ENCODE results near the gene CIRBP.

The CIRBP gene

GRCh38 chr19:1275976-1276627 is 7.0 kb downstream of the CIRBP start:
- Histone ChIP-seq H3K4me3 (ENCODE audit: insufficient read depth, low read depth, low read length) (peak overlapping the region; percentile 47), H3K36me3 (ENCODE audit: control insufficient read depth, insufficient read depth, low read length) (peaks cover 35% of the 10 kb centered on the region)
- WGBS, 2 experiments = 18 to 19% methylated on average over 43 of the region's 43 CpGs

GRCh38 chr19:1276628-1277022 is 7.5 kb downstream of the CIRBP start:
- WGBS, 2 experiments = 86 to 87% methylated on average over 10 of the region's 10 CpGs
- no peak overlapping the region for H3K27ac ChIP-seq (ENCODE audit: insufficient read depth, low read depth, low read length, poor library complexity, severe bottlenecking)
- H3K4me1 ChIP-seq (ENCODE audit: control insufficient read depth, insufficient read depth, low read length) = peaks cover 19% of the 10 kb centered on the region
- H3K9me3 ChIP-seq (ENCODE audit: control insufficient read depth, low read length) = no peaks in the 10 kb centered on the region
- no peaks in the 10 kb centered on the region for H3K27me3 ChIP-seq (ENCODE audit: control insufficient read depth, insufficient read depth, low read length, poor library complexity, severe bottlenecking)
- peak overlapping the region; percentile 47 for H3K4me3 ChIP-seq (ENCODE audit: insufficient read depth, low read depth, low read length)
- peaks cover 30% of the 10 kb centered on the region for H3K36me3 ChIP-seq (ENCODE audit: control insufficient read depth, insufficient read depth, low read length)

More at GRCh38 chr19:1275976-1276627, 7.0 kb downstream of the CIRBP start:
- Histone ChIP-seq H3K27me3 (ENCODE audit: control insufficient read depth, insufficient read depth, low read length, poor library complexity, severe bottlenecking) (no peaks in the 10 kb centered on the region), H3K4me1 (ENCODE audit: control insufficient read depth, insufficient read depth, low read length) (peaks cover 20% of the 10 kb centered on the region), H3K27ac (ENCODE audit: insufficient read depth, low read depth, low read length, poor library complexity, severe bottlenecking) (peak overlapping the region; percentile 47), H3K9me3 (ENCODE audit: control insufficient read depth, low read length) (no peaks in the 10 kb centered on the region)

- H3K4me1 ChIP-seq (ENCODE audit: control insufficient read depth, insufficient read depth, low read length) = peaks cover 19% of the 10 kb centered on the region
- H3K36me3 ChIP-seq (ENCODE audit: control insufficient read depth, insufficient read depth, low read length) = peaks cover 26% of the 10 kb centered on the region
- H3K4me3 ChIP-seq (ENCODE audit: insufficient read depth, low read depth, low read length) = no peak overlapping the region
- no peaks in the 10 kb centered on the region for H3K9me3 ChIP-seq (ENCODE audit: control insufficient read depth, low read length)
- WGBS, 2 experiments = 95% methylated on average over 15 of the region's 15 CpGs
- no peak overlapping the region for H3K27ac ChIP-seq (ENCODE audit: insufficient read depth, low read depth, low read length, poor library complexity, severe bottlenecking)
- H3K27me3 ChIP-seq (ENCODE audit: control insufficient read depth, insufficient read depth, low read length, poor library complexity, severe bottlenecking) = no peaks in the 10 kb centered on the region
Measured at GRCh38 chr19:1277061-1277460, 7.9 kb downstream of the CIRBP start.

GRCh38 chr19:1278074-1278473 is 8.9 kb downstream of the CIRBP start:
- no peak overlapping the region for H3K27ac ChIP-seq (ENCODE audit: insufficient read depth, low read depth, low read length, poor library complexity, severe bottlenecking)
- WGBS, 2 experiments = 92 to 93% methylated on average over 12 of the region's 12 CpGs
- no peaks in the 10 kb centered on the region for H3K9me3 ChIP-seq (ENCODE audit: control insufficient read depth, low read length)
- H3K27me3 ChIP-seq (ENCODE audit: control insufficient read depth, insufficient read depth, low read length, poor library complexity, severe bottlenecking) = no peaks in the 10 kb centered on the region
- H3K4me1 ChIP-seq (ENCODE audit: control insufficient read depth, insufficient read depth, low read length) = peaks cover 15% of the 10 kb centered on the region
- H3K36me3 ChIP-seq (ENCODE audit: control insufficient read depth, insufficient read depth, low read length) = peaks cover 17% of the 10 kb centered on the region
- no peak overlapping the region for H3K4me3 ChIP-seq (ENCODE audit: insufficient read depth, low read depth, low read length)

- H3K4me1 ChIP-seq (ENCODE audit: control insufficient read depth, insufficient read depth, low read length) = peaks cover 14% of the 10 kb centered on the region
- H3K27me3 ChIP-seq (ENCODE audit: control insufficient read depth, insufficient read depth, low read length, poor library complexity, severe bottlenecking) = peaks cover 8% of the 10 kb centered on the region
- no peaks in the 10 kb centered on the region for H3K9me3 ChIP-seq (ENCODE audit: control insufficient read depth, low read length)
- peaks cover 9% of the 10 kb centered on the region for H3K36me3 ChIP-seq (ENCODE audit: control insufficient read depth, insufficient read depth, low read length)
- H3K4me3 ChIP-seq (ENCODE audit: insufficient read depth, low read depth, low read length) = no peak overlapping the region
- no peak overlapping the region for H3K27ac ChIP-seq (ENCODE audit: insufficient read depth, low read depth, low read length, poor library complexity, severe bottlenecking)
- WGBS, 2 experiments = 94 to 95% methylated on average over 25 of the region's 25 CpGs
Measured at GRCh38 chr19:1278713-1279660, 9.9 kb downstream of the CIRBP start.

- peaks cover 4% of the 10 kb centered on the region for H3K36me3 ChIP-seq (ENCODE audit: control insufficient read depth, insufficient read depth, low read length)
- 44 to 47% methylated on average over 10 of the region's 10 CpGs for WGBS, 2 experiments
- peaks cover 11% of the 10 kb centered on the region for H3K4me1 ChIP-seq (ENCODE audit: control insufficient read depth, insufficient read depth, low read length)
- peaks cover 16% of the 10 kb centered on the region for H3K27me3 ChIP-seq (ENCODE audit: control insufficient read depth, insufficient read depth, low read length, poor library complexity, severe bottlenecking)
- no peak overlapping the region for H3K27ac ChIP-seq (ENCODE audit: insufficient read depth, low read depth, low read length, poor library complexity, severe bottlenecking)
- no peak overlapping the region for H3K4me3 ChIP-seq (ENCODE audit: insufficient read depth, low read depth, low read length)
- no peaks in the 10 kb centered on the region for H3K9me3 ChIP-seq (ENCODE audit: control insufficient read depth, low read length)
Measured at GRCh38 chr19:1279782-1280341, 10.7 kb downstream of the CIRBP start.

- Histone ChIP-seq H3K4me3 (ENCODE audit: insufficient read depth, low read depth, low read length) (no peak overlapping the region), H3K27ac (ENCODE audit: insufficient read depth, low read depth, low read length, poor library complexity, severe bottlenecking) (no peak overlapping the region), H3K36me3 (ENCODE audit: control insufficient read depth, insufficient read depth, low read length) (peaks cover 4% of the 10 kb centered on the region), H3K4me1 (ENCODE audit: control insufficient read depth, insufficient read depth, low read length) (peaks cover 11% of the 10 kb centered on the region), H3K9me3 (ENCODE audit: control insufficient read depth, low read length) (no peaks in the 10 kb centered on the region), H3K27me3 (ENCODE audit: control insufficient read depth, insufficient read depth, low read length, poor library complexity, severe bottlenecking) (peaks cover 24% of the 10 kb centered on the region)
- WGBS, 2 experiments = 94% methylated on average over 53 of the region's 53 CpGs
Measured at GRCh38 chr19:1280636-1281568, 11.8 kb downstream of the CIRBP start.

GRCh38 chr19:1281569-1282287 is 12.6 kb downstream of the CIRBP start:
- 82 to 83% methylated on average over 15 of the region's 15 CpGs for WGBS, 2 experiments
- Histone ChIP-seq H3K4me3 (ENCODE audit: insufficient read depth, low read depth, low read length) (no peak overlapping the region), H3K4me1 (ENCODE audit: control insufficient read depth, insufficient read depth, low read length) (peaks cover 4% of the 10 kb centered on the region), H3K36me3 (ENCODE audit: control insufficient read depth, insufficient read depth, low read length) (peaks cover 4% of the 10 kb centered on the region), H3K27ac (ENCODE audit: insufficient read depth, low read depth, low read length, poor library complexity, severe bottlenecking) (no peak overlapping the region), H3K9me3 (ENCODE audit: control insufficient read depth, low read length) (no peaks in the 10 kb centered on the region), H3K27me3 (ENCODE audit: control insufficient read depth, insufficient read depth, low read length, poor library complexity, severe bottlenecking) (peaks cover 29% of the 10 kb centered on the region)

GRCh38 chr19:1282588-1283206 is 13.6 kb downstream of the CIRBP start:
- H3K27me3 ChIP-seq (ENCODE audit: control insufficient read depth, insufficient read depth, low read length, poor library complexity, severe bottlenecking) = peaks cover 31% of the 10 kb centered on the region
- H3K36me3 ChIP-seq (ENCODE audit: control insufficient read depth, insufficient read depth, low read length) = no peaks in the 10 kb centered on the region
- H3K9me3 ChIP-seq (ENCODE audit: control insufficient read depth, low read length) = no peaks in the 10 kb centered on the region
- no peak overlapping the region for H3K4me3 ChIP-seq (ENCODE audit: insufficient read depth, low read depth, low read length)
- 86% methylated on average over 18 of the region's 18 CpGs for WGBS, 2 experiments
- peaks cover 6% of the 10 kb centered on the region for H3K4me1 ChIP-seq (ENCODE audit: control insufficient read depth, insufficient read depth, low read length)
- no peak overlapping the region for H3K27ac ChIP-seq (ENCODE audit: insufficient read depth, low read depth, low read length, poor library complexity, severe bottlenecking)

Measured in ectodermal cell (in vitro differentiated cells).